Stimulated activated CD4-positive, alpha-beta T cell treated with anti-CD3 and anti-CD28 coated beads, Interleukin-4, amount 100 ng/mL, for 1 hour (primary cell): ENCODE results near the gene GPR31.
"Not testable (repeated sequence)": the region's sequence is repeated elsewhere in the genome, so short reads cannot be mapped to it uniquely, and the experiment has no call there.

Experiments
- DNase-seq: peaks from one replicate; pipeline ENCODE4 v3.0.0-alpha.2; 2020

GPR31 gene

GRCh38 chr6:167157863-167158262 lies at the start of gene GPR31:
Gene GPR31 (minus strand): TSS chr6:167157980. CDS start chr6:167157831, 149 bp downstream.
- DNase-seq, result no peak

- DNase-seq, result no peak
These were observed 49.7 kb upstream of the GPR31 start for GRCh38 chr6:167207527-167207926.

- not testable (repeated sequence) for DNase-seq
These were observed 47.5 kb upstream of the GPR31 start for GRCh38 chr6:167205316-167205715.

- DNase-seq, result not testable (repeated sequence)
These were observed 46.2 kb upstream of the GPR31 start for GRCh38 chr6:167204059-167204348.

GRCh38 chr6:167203261-167204058 lies 45.7 kb upstream of the GPR31 start:
- DNase-seq, result not testable (repeated sequence)

GRCh38 chr6:167202613-167203012 lies 44.8 kb upstream of the GPR31 start:
- not testable (repeated sequence) for DNase-seq

- DNase-seq, result no peak
These were observed 43.0 kb upstream of the GPR31 start for GRCh38 chr6:167200806-167201205.

- DNase-seq, result not testable (repeated sequence)
These were observed 38.3 kb upstream of the GPR31 start for GRCh38 chr6:167195941-167196610.

GRCh38 chr6:167193515-167194125 lies 35.8 kb upstream of the GPR31 start:
- DNase-seq, result not testable (repeated sequence)

- not testable (repeated sequence) for DNase-seq
These were observed 33.3 kb upstream of the GPR31 start for GRCh38 chr6:167191043-167191583.

GRCh38 chr6:167187275-167187674 lies 29.5 kb upstream of the GPR31 start:
- DNase-seq, result not testable (repeated sequence)

GRCh38 chr6:167185101-167185500 lies 27.3 kb upstream of the GPR31 start:
- DNase-seq, result not testable (repeated sequence)

GRCh38 chr6:167182913-167183314 lies 25.1 kb upstream of the GPR31 start:
- DNase-seq, result not testable (repeated sequence)

GRCh38 chr6:167181351-167181750 lies 23.6 kb upstream of the GPR31 start:
- not testable (repeated sequence) for DNase-seq

GRCh38 chr6:167180086-167180485 lies 22.3 kb upstream of the GPR31 start:
- not testable (repeated sequence) for DNase-seq

- not testable (repeated sequence) for DNase-seq
These were observed 21.3 kb upstream of the GPR31 start for GRCh38 chr6:167178896-167179655.

- DNase-seq, result not testable (repeated sequence)
These were observed 19.5 kb upstream of the GPR31 start for GRCh38 chr6:167177271-167177670.

GRCh38 chr6:167172011-167172410 lies 14.2 kb upstream of the GPR31 start:
- not testable (repeated sequence) for DNase-seq

- not testable (repeated sequence) for DNase-seq
These were observed 13.5 kb upstream of the GPR31 start for GRCh38 chr6:167171300-167171699.

GRCh38 chr6:167169867-167170266 lies 12.1 kb upstream of the GPR31 start:
- not testable (repeated sequence) for DNase-seq

- DNase-seq, result not testable (repeated sequence)
These were observed 10.5 kb upstream of the GPR31 start for GRCh38 chr6:167168296-167168695.

GRCh38 chr6:167167699-167168098 lies 9.9 kb upstream of the GPR31 start:
- not testable (repeated sequence) for DNase-seq
